ENCODE data around the gene NPAT. TPM values are rescaled to one million over a fixed set of nuclear protein-coding genes. Genes with fewer than 3 reads are reported as not detected.

The NPAT gene
- total and polyA plus RNA-seq, 10 of the 15 experiments (the other 5 are each of a cell fraction or from before 2014, with no cell fraction given), result 7.5 to 32.8 (median 20.1) TPM

- H3K27me3 ChIP-seq (replicated peaks in 1 of 2; ENCODE audit: control insufficient read depth in 2 of 2, insufficient read depth in 2 of 2, low read length in 1 of 2), result no peaks in the 10 kb centered on the region
- H3K9me3 ChIP-seq (replicated peaks; ENCODE audit: control insufficient read depth, insufficient read depth, low read length), result no peaks in the 10 kb centered on the region
- no peak overlapping the region for H3K4me3 ChIP-seq
- H3K4me2 ChIP-seq (ENCODE audit: control insufficient read depth, insufficient read depth), result no peak overlapping the region
- ATAC-seq (no peak), DNase-seq (ENCODE audit: low read depth, low spot score) (no peak), FAIRE-seq (no peak)
- intact Hi-C loops (cut with micrococcal nuclease; ENCODE audit: unreplicated experiment), result no loop called here
- no peak for TF ChIP-seq NFYA (IDR thresholded peaks at IDR 0.05; ENCODE audit: borderline replicate concordance, low read depth, low read length)
- no peak for TF ChIP-seq CEBPB (IDR thresholded peaks at IDR 0.05; ENCODE audit: borderline replicate concordance in 1 of 2, low read depth in 2 of 2, low read length in 2 of 2)
- TF ChIP-seq MXI1 (IDR thresholded peaks at IDR 0.05; ENCODE audit: low read depth, low read length), result no peak
- no peak for TF ChIP-seq BHLHE40 (IDR thresholded peaks at IDR 0.05; ENCODE audit: borderline replicate concordance in 1 of 2, low read depth in 2 of 2, low read length in 1 of 2)
- TF ChIP-seq ZBTB11 (CRISPR knock-in tag; IDR thresholded peaks at IDR 0.05), result no peak
- no peak for TF ChIP-seq ATF2 (IDR thresholded peaks at IDR 0.05; ENCODE audit: low read length)
- SMC1A ChIA-PET (ENCODE audit: uncharacterized antibody, unreplicated experiment), result interaction anchor here (0.7 to 1.6 kb wide), 2 partner anchors 19 to 86 kb away, joined by 3 to 4 read pairs; partner anchors contain the start of gene ATM
- no peaks in the 10 kb centered on the region for H4K20me1 ChIP-seq (ENCODE audit: control insufficient read depth, insufficient read depth)
- H3K79me2 ChIP-seq (ENCODE audit: control insufficient read depth, insufficient read depth, low read length), result no peaks in the 10 kb centered on the region
- no peak overlapping the region for H3K9ac ChIP-seq (ENCODE audit: control insufficient read depth, insufficient read depth, low read length)
- in situ Hi-C loops (cut with MboI), result no loop called here
- TSS peak; percentile 66 for BruUV-seq (replicated peaks)
- POLR2A ChIA-PET, result interaction anchor here (0.5 kb wide), 1 partner anchor 100 kb away, joined by 3 read pairs; no protein-coding TSS in a partner anchor
- no peak overlapping the region for H3K27ac ChIP-seq (ENCODE audit: control insufficient read depth, insufficient read depth)
- CTCF ChIA-PET, result interaction anchor here (1.1 to 1.5 kb wide), 2 partner anchors 11 to 18 kb away, joined by 4 to 5 read pairs; no protein-coding TSS in a partner anchor
- RAD21 ChIA-PET (ENCODE audit: unreplicated experiment), result interaction anchor here (0.6 to 1.3 kb wide), 2 partner anchors 76 to 509 kb away, joined by 3 read pairs; no protein-coding TSS in a partner anchor
- H3K4me1 ChIP-seq (ENCODE audit: control insufficient read depth, insufficient read depth, low read length), result no peaks in the 10 kb centered on the region
- peaks cover under 1 to 10% of the 10 kb centered on the region in 2 experiments for H3K36me3 ChIP-seq (ENCODE audit: control insufficient read depth in 2 of 2, insufficient read depth in 2 of 2, low read length in 1 of 2)
- 100% methylated on average over 1 of the region's 1 CpG for WGBS (ENCODE audit: insufficient coverage, insufficient replicate concordance, low lambda C conversion rate, missing lambda C conversion rate)
- H2AFZ ChIP-seq (ENCODE audit: control insufficient read depth, low read depth, low read length), result no peak overlapping the region
These were observed 85.2 kb downstream of the NPAT start for GRCh38 chr11:108137212-108137611.
